Mucosa of rectum (tissue), 2 donors: ENCODE data around the gene INPP5J.

ENCODE experiments used
- H3K27ac ChIP-seq, 2 donors: one replicate each; pipeline ENCODE4 v1.7.0; 2013; ENCODE audit warnings: inconsistent platforms in 2 of 2, low read depth in 2 of 2, low read length in 2 of 2
- H3K27me3 ChIP-seq, 2 donors: one replicate each; pipeline ENCODE4 v1.7.0; 2013; ENCODE audit warnings: low read length in 2 of 2; ENCODE audit not compliant: control insufficient read depth in 2 of 2, insufficient read depth in 2 of 2
- H3K36me3 ChIP-seq, 2 donors: one replicate each; pipeline ENCODE4 v1.7.0; 2013; ENCODE audit warnings: low read length in 2 of 2; ENCODE audit not compliant: control insufficient read depth in 2 of 2, insufficient read depth in 2 of 2
- H3K4me1 ChIP-seq, 2 donors: one replicate each; pipeline ENCODE4 v1.7.0; 2013; ENCODE audit warnings: low read length in 2 of 2, mild to moderate bottlenecking in 1 of 2; ENCODE audit not compliant: control insufficient read depth in 2 of 2, insufficient read depth in 2 of 2
- H3K4me3 ChIP-seq, 2 donors: one replicate each; pipeline ENCODE4 v1.7.0; 2013; ENCODE audit warnings: low read length in 2 of 2
- H3K9ac ChIP-seq, 2 donors: one replicate each; pipeline ENCODE4 v1.7.0; 2013; ENCODE audit warnings: low read length in 2 of 2, low read depth in 1 of 2, mild to moderate bottlenecking in 1 of 2
- H3K9me3 ChIP-seq, 2 donors: one replicate each; pipeline ENCODE4 v1.7.0; 2013; ENCODE audit warnings: low read length in 2 of 2; ENCODE audit not compliant: control insufficient read depth in 2 of 2
- donor health status: healthy.
- donor health status: Normal muscosa, but diverticular disease.

INPP5J gene

GRCh38 chr22:31136155-31136554, 13.4 kb downstream of the INPP5J start:
- no peak overlapping the region for H3K27ac ChIP-seq
- H3K4me1 ChIP-seq = no peaks in the 10 kb centered on the region
- H3K9me3 ChIP-seq = no peaks in the 10 kb centered on the region
- no peak overlapping the region for H3K4me3 ChIP-seq
- no peaks in the 10 kb centered on the region for H3K27me3 ChIP-seq
- H3K9ac ChIP-seq = no peak overlapping the region
- H3K36me3 ChIP-seq = peaks cover 2 to 4% of the 10 kb centered on the region in 2 donors

- H3K27me3 ChIP-seq = no peaks in the 10 kb centered on the region
- H3K4me3 ChIP-seq = no peak overlapping the region
- H3K4me1 ChIP-seq = no peaks in the 10 kb centered on the region
- H3K9ac ChIP-seq = no peak overlapping the region
- H3K36me3 ChIP-seq = peaks cover 2 to 4% of the 10 kb centered on the region in 2 donors
- H3K9me3 ChIP-seq = no peaks in the 10 kb centered on the region
- H3K27ac ChIP-seq = no peak overlapping the region
Observed at GRCh38 chr22:31136711-31137110, 13.9 kb downstream of the INPP5J start.

- no peaks in the 10 kb centered on the region for H3K9me3 ChIP-seq
- peaks cover 2 to 4% of the 10 kb centered on the region in 2 donors for H3K36me3 ChIP-seq
- no peaks in the 10 kb centered on the region for H3K27me3 ChIP-seq
- H3K4me1 ChIP-seq = no peaks in the 10 kb centered on the region
- H3K27ac ChIP-seq = no peak overlapping the region
- no peak overlapping the region for H3K4me3 ChIP-seq
- H3K9ac ChIP-seq = no peak overlapping the region
Observed at GRCh38 chr22:31137721-31138120, 15.0 kb downstream of the INPP5J start.

GRCh38 chr22:31138126-31138525, 15.4 kb downstream of the INPP5J start:
- Histone ChIP-seq H3K4me3 (no peak overlapping the region), H3K27ac (no peak overlapping the region), H3K9me3 (no peaks in the 10 kb centered on the region), H3K4me1 (no peaks in the 10 kb centered on the region), H3K27me3 (no peaks in the 10 kb centered on the region), H3K36me3 (peaks cover 0 to 4% of the 10 kb centered on the region in 2 donors), H3K9ac (no peak overlapping the region)

- no peaks in the 10 kb centered on the region for H3K9me3 ChIP-seq
- no peak overlapping the region for H3K4me3 ChIP-seq
- no peak overlapping the region for H3K27ac ChIP-seq
- H3K4me1 ChIP-seq = no peaks in the 10 kb centered on the region
- no peaks in the 10 kb centered on the region for H3K27me3 ChIP-seq
- H3K36me3 ChIP-seq = no peaks in the 10 kb centered on the region
- H3K9ac ChIP-seq = no peak overlapping the region
Observed at GRCh38 chr22:31139066-31139465, 16.3 kb downstream of the INPP5J start.

- no peaks in the 10 kb centered on the region for H3K9me3 ChIP-seq
- H3K4me1 ChIP-seq = no peaks in the 10 kb centered on the region
- H3K27ac ChIP-seq = no peak within 1 kb of the TSS
Observed at GRCh38 chr22:31139866-31140716, 17.3 kb downstream of the INPP5J start, which contains the start of gene PLA2G3. TSS of gene PLA2G3 (minus strand) at chr22:31140508. CDS start at chr22:31140354, 154 bp downstream.

GRCh38 chr22:31140746-31141145, 18.0 kb downstream of the INPP5J start:
- H3K4me3 ChIP-seq = no peak overlapping the region
- no peaks in the 10 kb centered on the region for H3K9me3 ChIP-seq
- H3K36me3 ChIP-seq = no peaks in the 10 kb centered on the region
- no peaks in the 10 kb centered on the region for H3K4me1 ChIP-seq
- no peak overlapping the region for H3K9ac ChIP-seq
- no peak overlapping the region for H3K27ac ChIP-seq
- H3K27me3 ChIP-seq = no peaks in the 10 kb centered on the region

More at GRCh38 chr22:31139866-31140716, 17.3 kb downstream of the INPP5J start, which contains the start of gene PLA2G3:
- Histone ChIP-seq H3K27me3 (no peaks in the 10 kb centered on the region), H3K4me3 (no peak within 1 kb of the TSS), H3K36me3 (no peaks in the 10 kb centered on the region), H3K9ac (no peak within 1 kb of the TSS)

GRCh38 chr22:31141551-31141950, 18.8 kb downstream of the INPP5J start:
- no peaks in the 10 kb centered on the region for H3K4me1 ChIP-seq
- no peaks in the 10 kb centered on the region for H3K36me3 ChIP-seq
- no peaks in the 10 kb centered on the region for H3K27me3 ChIP-seq
- no peak overlapping the region for H3K27ac ChIP-seq
- H3K9me3 ChIP-seq = no peaks in the 10 kb centered on the region
- no peak overlapping the region for H3K4me3 ChIP-seq
- no peak overlapping the region for H3K9ac ChIP-seq

- no peak overlapping the region for H3K27ac ChIP-seq
- H3K9me3 ChIP-seq = no peaks in the 10 kb centered on the region
- H3K27me3 ChIP-seq = no peaks in the 10 kb centered on the region
- no peak overlapping the region for H3K4me3 ChIP-seq
- no peaks in the 10 kb centered on the region for H3K4me1 ChIP-seq
- no peak overlapping the region for H3K9ac ChIP-seq
- no peaks in the 10 kb centered on the region for H3K36me3 ChIP-seq
Observed at GRCh38 chr22:31142285-31142684, 19.5 kb downstream of the INPP5J start.

- H3K4me1 ChIP-seq = no peaks in the 10 kb centered on the region
- H3K36me3 ChIP-seq = no peaks in the 10 kb centered on the region
- H3K27me3 ChIP-seq = no peaks in the 10 kb centered on the region
- no peak overlapping the region for H3K27ac ChIP-seq
- H3K4me3 ChIP-seq = no peak overlapping the region
- no peak overlapping the region for H3K9ac ChIP-seq
- H3K9me3 ChIP-seq = no peaks in the 10 kb centered on the region
Observed at GRCh38 chr22:31143038-31143437, 20.3 kb downstream of the INPP5J start.
